HG02885 (cell line): ENCODE data around the gene ACOT7.
"Not testable (repeated sequence)": the region's sequence is repeated elsewhere in the genome, so short reads cannot be mapped to it uniquely, and the experiment has no call there.

Experiments
- ATAC-seq: cut with Tn5 transposase; IDR thresholded peaks from one replicate; pipeline ENCODE4 v1.9.1; 2021; ENCODE audit warnings: mild to moderate bottlenecking; ENCODE audit not compliant: unreplicated experiment, poor library complexity

ACOT7 gene

GRCh38 chr1:6401673-6402072 is 8.1 kb upstream of the ACOT7 start:
- ATAC-seq, result no peak

- no peak for ATAC-seq
These were observed 5.7 kb upstream of the ACOT7 start for GRCh38 chr1:6399294-6399693.

GRCh38 chr1:6397844-6398441 is 4.4 kb upstream of the ACOT7 start:
- ATAC-seq, result no peak

- no peak for ATAC-seq
These were observed 3.4 kb upstream of the ACOT7 start for GRCh38 chr1:6396998-6397397.

GRCh38 chr1:6395781-6396244 is 2.2 kb upstream of the ACOT7 start:
- not testable (repeated sequence) for ATAC-seq

- not testable (repeated sequence) for ATAC-seq
These were observed 1.6 kb upstream of the ACOT7 start for GRCh38 chr1:6395130-6395529.

GRCh38 chr1:6392809-6393399 is 663 bp downstream of the ACOT7 start:
- peak; percentile 3 for ATAC-seq

GRCh38 chr1:6391951-6392808 is 1.4 kb downstream of the ACOT7 start:
- no peak for ATAC-seq

GRCh38 chr1:6389971-6390370 is 3.6 kb downstream of the ACOT7 start:
- no peak for ATAC-seq

GRCh38 chr1:6386371-6386949 is 7.1 kb downstream of the ACOT7 start:
- no peak for ATAC-seq

GRCh38 chr1:6385488-6386191 is 7.9 kb downstream of the ACOT7 start:
- ATAC-seq, result no peak

GRCh38 chr1:6384962-6385361 is 8.6 kb downstream of the ACOT7 start:
- ATAC-seq, result no peak

GRCh38 chr1:6384135-6384534 is 9.4 kb downstream of the ACOT7 start:
- ATAC-seq, result no peak

GRCh38 chr1:6380037-6380436 is 13.5 kb downstream of the ACOT7 start:
- no peak for ATAC-seq

GRCh38 chr1:6378096-6378746 is 15.3 kb downstream of the ACOT7 start:
- ATAC-seq, result no peak

GRCh38 chr1:6373961-6374720 is 19.4 kb downstream of the ACOT7 start:
- ATAC-seq, result no peak

- ATAC-seq, result not testable (repeated sequence)
These were observed 21.3 kb downstream of the ACOT7 start for GRCh38 chr1:6372236-6372635.

- no peak for ATAC-seq
These were observed 23.6 kb downstream of the ACOT7 start for GRCh38 chr1:6370006-6370405.

- ATAC-seq, result no peak
These were observed 26.1 kb downstream of the ACOT7 start for GRCh38 chr1:6367381-6368012.
